Endothelial cell of umbilical vein (primary cell): ENCODE measurements around the gene UCK1.

Experiments used
- CTCF ChIP-seq, 2 donors: IDR thresholded peaks; 1 replicate in 1 of 2; 2 replicates in 1 of 2; pipeline ENCODE4 v1.5.1; 2011; ENCODE audit warnings: low read length in 2 of 2, mild to moderate bottlenecking in 2 of 2, moderate library complexity in 2 of 2, control low read depth in 1 of 2, inconsistent platforms in 1 of 2, low read depth in 1 of 2; ENCODE audit not compliant: insufficient read depth in 1 of 2; ENCODE audit errors: extremely low read depth in 1 of 2
- EZH2 ChIP-seq: IDR thresholded peaks from 2 replicates; pipeline ENCODE4 v1.6.1; 2012; ENCODE audit warnings: borderline replicate concordance, low read depth, mild to moderate bottlenecking, moderate library complexity, low read length, inconsistent platforms; ENCODE audit not compliant: severe bottlenecking
- FOS ChIP-seq: IDR thresholded peaks from 2 replicates; pipeline ENCODE4 v1.6.1; 2011; ENCODE audit warnings: mild to moderate bottlenecking, low read length, moderate library complexity, borderline replicate concordance; ENCODE audit not compliant: insufficient read depth
- MYC ChIP-seq: IDR thresholded peaks from one replicate; pipeline ENCODE4 v1.6.1; 2011; ENCODE audit warnings: mild to moderate bottlenecking, low read depth, low read length
- POLR2A ChIP-seq: IDR thresholded peaks from 2 replicates; pipeline ENCODE4 v1.6.1; 2012; ENCODE audit warnings: low read depth, mild to moderate bottlenecking, control low read depth, low read length
- POLR2AphosphoS5 ChIP-seq: IDR thresholded peaks from 2 replicates; pipeline ENCODE4 v1.6.1; 2012; ENCODE audit warnings: low read depth, mild to moderate bottlenecking, control low read depth, low read length, moderate library complexity; ENCODE audit not compliant: insufficient read depth
- TF ChIP-seq, protein P1 (sequence below): IDR thresholded peaks from 2 replicates; pipeline ENCODE4 v1.6.1; 2011; ENCODE audit not compliant: insufficient read depth, insufficient read length

DNA sequence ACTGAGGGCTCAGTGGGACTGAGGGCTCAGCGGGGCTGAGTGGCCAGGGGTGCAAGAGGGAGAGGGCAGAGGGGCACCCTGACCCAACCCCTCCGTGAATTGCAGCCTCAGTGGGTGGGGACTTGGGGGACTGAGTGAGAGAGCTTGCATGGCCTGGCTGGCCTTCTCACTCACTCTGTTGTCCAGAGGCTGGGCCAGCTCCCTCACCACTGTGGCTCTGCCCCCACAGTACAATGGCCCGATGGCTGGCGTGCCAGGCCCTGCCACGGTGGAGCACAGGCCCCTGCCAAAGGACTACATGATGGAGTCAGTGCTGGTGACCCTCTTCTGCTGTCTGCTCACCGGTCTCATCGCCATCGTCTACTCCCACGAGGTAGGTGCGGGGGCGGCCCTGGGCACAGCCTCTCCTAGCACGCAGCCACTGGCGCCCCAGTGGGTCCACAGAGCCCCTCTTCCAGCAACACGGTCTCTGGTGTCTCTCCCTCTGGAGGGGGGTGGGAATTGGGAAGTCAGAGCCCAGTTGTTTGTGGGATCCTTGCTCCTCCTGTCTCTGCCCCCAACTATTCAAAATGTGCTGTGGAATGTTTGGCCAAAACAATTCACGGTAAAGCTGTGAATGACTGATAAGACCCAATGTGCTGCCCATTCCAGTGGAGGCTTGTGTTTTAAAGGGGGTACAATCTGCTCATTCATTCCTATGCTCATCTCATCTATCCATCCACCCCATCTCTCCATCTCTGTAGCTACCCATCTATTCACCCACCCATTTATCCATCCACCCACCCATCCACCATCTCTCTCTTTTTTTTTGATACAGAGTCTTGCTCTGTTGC is 25.0 kb upstream of the UCK1 start:
- no peak for TF ChIP-seq POLR2AphosphoS5
- TF ChIP-seq EZH2 = no peak
- no peak for TF ChIP-seq POLR2A
- no peak for TF ChIP-seq CTCF (IDR thresholded peaks at IDR 0.05; ENCODE audit: extremely low read depth in 1 of 2, insufficient read depth in 1 of 2, low read depth in 1 of 2, low read length in 2 of 2)
- TF ChIP-seq, protein P1, sequence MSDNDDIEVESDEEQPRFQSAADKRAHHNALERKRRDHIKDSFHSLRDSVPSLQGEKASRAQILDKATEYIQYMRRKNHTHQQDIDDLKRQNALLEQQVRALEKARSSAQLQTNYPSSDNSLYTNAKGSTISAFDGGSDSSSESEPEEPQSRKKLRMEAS = no peak
- no peak for TF ChIP-seq MYC
- TF ChIP-seq FOS = no peak
